ENCODE measurements around the gene PROSER3. TPM values are rescaled to one million over a fixed set of nuclear protein-coding genes. Genes with fewer than 3 reads are reported as not detected.

The PROSER3 gene
- total and polyA plus RNA-seq, 2 experiments from 2014 or later: 21.8 to 28.0 TPM

- Mint-ChIP-seq H3K27me3 (ENCODE audit: insufficient read depth, low read depth, poor library complexity) (peaks cover 11% of the 10 kb centered on the region), H3K9me3 (no peaks in the 10 kb centered on the region), H3K36me3 (ENCODE audit: low read depth) (no peaks in the 10 kb centered on the region), H3K27ac (no peak overlapping the region), H3K4me3 (no peak overlapping the region), H3K4me1 (peaks cover 3% of the 10 kb centered on the region; the same call in 1 of the 3 replicates)
- Histone ChIP-seq H3K4me1 (ENCODE audit: insufficient read depth) (no peaks in the 10 kb centered on the region), H3K4me2 (no peak overlapping the region), H3K27me3 (ENCODE audit: insufficient read depth) (no peaks in the 10 kb centered on the region), H3K36me3 (ENCODE audit: insufficient read depth) (no peaks in the 10 kb centered on the region), H3K79me2 (replicated peaks; ENCODE audit: insufficient read depth) (no peaks in the 10 kb centered on the region), H3K4me3 (no peak overlapping the region), H3K27ac (ENCODE audit: low read depth) (no peak overlapping the region), H2AFZ (0 out of 2 replicates have a peak overlapping the region, but pooled peaks have one; percentile 66), H3F3A (replicated peaks; ENCODE audit: low read depth) (no peaks in the 10 kb centered on the region), H3K9me2 (ENCODE audit: insufficient read depth) (no peaks in the 10 kb centered on the region), H4K20me1 (replicated peaks; ENCODE audit: insufficient read depth) (no peaks in the 10 kb centered on the region)
- peak; percentile 62 for ATAC-seq
- no peak for TF ChIP-seq STAT1 (IDR thresholded peaks at IDR 0.05; ENCODE audit: unreplicated experiment)
- TF ChIP-seq, protein P1, sequence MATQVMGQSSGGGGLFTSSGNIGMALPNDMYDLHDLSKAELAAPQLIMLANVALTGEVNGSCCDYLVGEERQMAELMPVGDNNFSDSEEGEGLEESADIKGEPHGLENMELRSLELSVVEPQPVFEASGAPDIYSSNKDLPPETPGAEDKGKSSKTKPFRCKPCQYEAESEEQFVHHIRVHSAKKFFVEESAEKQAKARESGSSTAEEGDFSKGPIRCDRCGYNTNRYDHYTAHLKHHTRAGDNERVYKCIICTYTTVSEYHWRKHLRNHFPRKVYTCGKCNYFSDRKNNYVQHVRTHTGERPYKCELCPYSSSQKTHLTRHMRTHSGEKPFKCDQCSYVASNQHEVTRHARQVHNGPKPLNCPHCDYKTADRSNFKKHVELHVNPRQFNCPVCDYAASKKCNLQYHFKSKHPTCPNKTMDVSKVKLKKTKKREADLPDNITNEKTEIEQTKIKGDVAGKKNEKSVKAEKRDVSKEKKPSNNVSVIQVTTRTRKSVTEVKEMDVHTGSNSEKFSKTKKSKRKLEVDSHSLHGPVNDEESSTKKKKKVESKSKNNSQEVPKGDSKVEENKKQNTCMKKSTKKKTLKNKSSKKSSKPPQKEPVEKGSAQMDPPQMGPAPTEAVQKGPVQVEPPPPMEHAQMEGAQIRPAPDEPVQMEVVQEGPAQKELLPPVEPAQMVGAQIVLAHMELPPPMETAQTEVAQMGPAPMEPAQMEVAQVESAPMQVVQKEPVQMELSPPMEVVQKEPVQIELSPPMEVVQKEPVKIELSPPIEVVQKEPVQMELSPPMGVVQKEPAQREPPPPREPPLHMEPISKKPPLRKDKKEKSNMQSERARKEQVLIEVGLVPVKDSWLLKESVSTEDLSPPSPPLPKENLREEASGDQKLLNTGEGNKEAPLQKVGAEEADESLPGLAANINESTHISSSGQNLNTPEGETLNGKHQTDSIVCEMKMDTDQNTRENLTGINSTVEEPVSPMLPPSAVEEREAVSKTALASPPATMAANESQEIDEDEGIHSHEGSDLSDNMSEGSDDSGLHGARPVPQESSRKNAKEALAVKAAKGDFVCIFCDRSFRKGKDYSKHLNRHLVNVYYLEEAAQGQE (IDR thresholded peaks at IDR 0.05; ENCODE audit: unreplicated experiment): no peak
- no peak for TF ChIP-seq POLR2AphosphoS5 (IDR thresholded peaks at IDR 0.05; ENCODE audit: low read depth)
- TF ChIP-seq ZNF462 (CRISPR knock-in tag; IDR thresholded peaks at IDR 0.05): no peak
- no peak for TF ChIP-seq NANOG (IDR thresholded peaks at IDR 0.05; ENCODE audit: borderline replicate concordance)
- TF ChIP-seq, protein P2, sequence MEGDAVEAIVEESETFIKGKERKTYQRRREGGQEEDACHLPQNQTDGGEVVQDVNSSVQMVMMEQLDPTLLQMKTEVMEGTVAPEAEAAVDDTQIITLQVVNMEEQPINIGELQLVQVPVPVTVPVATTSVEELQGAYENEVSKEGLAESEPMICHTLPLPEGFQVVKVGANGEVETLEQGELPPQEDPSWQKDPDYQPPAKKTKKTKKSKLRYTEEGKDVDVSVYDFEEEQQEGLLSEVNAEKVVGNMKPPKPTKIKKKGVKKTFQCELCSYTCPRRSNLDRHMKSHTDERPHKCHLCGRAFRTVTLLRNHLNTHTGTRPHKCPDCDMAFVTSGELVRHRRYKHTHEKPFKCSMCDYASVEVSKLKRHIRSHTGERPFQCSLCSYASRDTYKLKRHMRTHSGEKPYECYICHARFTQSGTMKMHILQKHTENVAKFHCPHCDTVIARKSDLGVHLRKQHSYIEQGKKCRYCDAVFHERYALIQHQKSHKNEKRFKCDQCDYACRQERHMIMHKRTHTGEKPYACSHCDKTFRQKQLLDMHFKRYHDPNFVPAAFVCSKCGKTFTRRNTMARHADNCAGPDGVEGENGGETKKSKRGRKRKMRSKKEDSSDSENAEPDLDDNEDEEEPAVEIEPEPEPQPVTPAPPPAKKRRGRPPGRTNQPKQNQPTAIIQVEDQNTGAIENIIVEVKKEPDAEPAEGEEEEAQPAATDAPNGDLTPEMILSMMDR (conservative IDR thresholded peaks at IDR 0.05; ENCODE audit: low read depth in 2 of 2): no peak
- no peak for TF ChIP-seq EZH2phosphoT487 (IDR thresholded peaks at IDR 0.05; ENCODE audit: unreplicated experiment)
- no peak for TF ChIP-seq ZNF331 (CRISPR knock-in tag; IDR thresholded peaks at IDR 0.05; ENCODE audit: low read depth)
- TF ChIP-seq ZNF114 (CRISPR knock-in tag; IDR thresholded peaks at IDR 0.05): no peak
- peak; percentile 40 for DNase-seq (ENCODE audit: low spot score)
These were observed 48.6 kb downstream of the PROSER3 start for GRCh38 chr19:35806597-35806996.

All from GM23338 (cell line).